WERI-Rb-1 (cell line): ENCODE data around the gene PLCH1.
A peak's percentile ranks its signal among the peaks of the same experiment; 100 is the strongest.

Source experiments
- DNase-seq: peaks from one replicate; pipeline ENCODE4 v3.0.0-alpha.2; 2020
- H3K27ac ChIP-seq: fragments of 250-450 bp; sonication (Bioruptor Pico); 2 replicates; pipeline ENCODE4 v1.5.1; 2020; ENCODE audit warnings: mild to moderate bottlenecking, moderate library complexity
- H3K27me3 ChIP-seq: fragments of 250-450 bp; sonication (Bioruptor Pico); 2 replicates; pipeline ENCODE4 v1.5.1; 2021; ENCODE audit warnings: mild to moderate bottlenecking, low read depth, moderate library complexity; ENCODE audit not compliant: insufficient read depth, severe bottlenecking
- H3K36me3 ChIP-seq: fragments of 250-450 bp; sonication (Bioruptor Pico); 2 replicates; pipeline ENCODE4 v1.5.1; 2020; ENCODE audit warnings: mild to moderate bottlenecking, moderate library complexity
- H3K4me3 ChIP-seq: 2 replicates; pipeline ENCODE4 v1.5.1; 2011; ENCODE audit warnings: low read depth, mild to moderate bottlenecking, control low read depth, low read length
- H3K9me3 ChIP-seq: fragments of 250-450 bp; sonication (Bioruptor Pico); 2 replicates; pipeline ENCODE4 v1.5.1; 2021; ENCODE audit warnings: mild to moderate bottlenecking, moderate library complexity; ENCODE audit not compliant: severe bottlenecking
- CTCF ChIP-seq: IDR thresholded peaks from 2 replicates; pipeline ENCODE4 v1.5.1; 2011; ENCODE audit warnings: low read depth, mild to moderate bottlenecking, control low read depth, inconsistent platforms, low read length

Gene PLCH1

GRCh38 chr3:155556531-155556930, 188.3 kb downstream of the PLCH1 start:
- H3K27ac ChIP-seq, result no peak overlapping the region
- H3K4me3 ChIP-seq, result no peak overlapping the region
- no peaks in the 10 kb centered on the region for H3K36me3 ChIP-seq
- TF ChIP-seq CTCF, result no peak
- DNase-seq, result peak; percentile 61
- peaks cover under 1% of the 10 kb centered on the region for H3K9me3 ChIP-seq
- no peaks in the 10 kb centered on the region for H3K27me3 ChIP-seq

GRCh38 chr3:155555479-155556060, 189.3 kb downstream of the PLCH1 start:
- DNase-seq, result no peak
- Histone ChIP-seq H3K9me3 (no peaks in the 10 kb centered on the region), H3K27me3 (no peaks in the 10 kb centered on the region), H3K4me3 (no peak overlapping the region), H3K27ac (no peak overlapping the region), H3K36me3 (no peaks in the 10 kb centered on the region)
- no peak for TF ChIP-seq CTCF

GRCh38 chr3:155554777-155555451, 190.0 kb downstream of the PLCH1 start:
- H3K27me3 ChIP-seq, result no peaks in the 10 kb centered on the region
- no peak overlapping the region for H3K4me3 ChIP-seq
- H3K36me3 ChIP-seq, result no peaks in the 10 kb centered on the region
- TF ChIP-seq CTCF, result no peak
- no peaks in the 10 kb centered on the region for H3K9me3 ChIP-seq
- no peak overlapping the region for H3K27ac ChIP-seq
- DNase-seq, result no peak

- DNase-seq, result no peak
- H3K27ac ChIP-seq, result no peak overlapping the region
- no peak overlapping the region for H3K4me3 ChIP-seq
Observed at GRCh38 chr3:155553780-155554179, 191.1 kb downstream of the PLCH1 start.

GRCh38 chr3:155553326-155553725, 191.5 kb downstream of the PLCH1 start:
- H3K27me3 ChIP-seq, result no peaks in the 10 kb centered on the region
- TF ChIP-seq CTCF, result no peak
- DNase-seq, result no peak
- H3K4me3 ChIP-seq, result no peak overlapping the region
- no peaks in the 10 kb centered on the region for H3K36me3 ChIP-seq
- no peak overlapping the region for H3K27ac ChIP-seq
- no peaks in the 10 kb centered on the region for H3K9me3 ChIP-seq

More at GRCh38 chr3:155553780-155554179, 191.1 kb downstream of the PLCH1 start:
- Histone ChIP-seq H3K36me3 (no peaks in the 10 kb centered on the region), H3K27me3 (no peaks in the 10 kb centered on the region), H3K9me3 (no peaks in the 10 kb centered on the region)
- TF ChIP-seq CTCF, result no peak
